ENCODE data around the gene PEDS1.

DNA sequence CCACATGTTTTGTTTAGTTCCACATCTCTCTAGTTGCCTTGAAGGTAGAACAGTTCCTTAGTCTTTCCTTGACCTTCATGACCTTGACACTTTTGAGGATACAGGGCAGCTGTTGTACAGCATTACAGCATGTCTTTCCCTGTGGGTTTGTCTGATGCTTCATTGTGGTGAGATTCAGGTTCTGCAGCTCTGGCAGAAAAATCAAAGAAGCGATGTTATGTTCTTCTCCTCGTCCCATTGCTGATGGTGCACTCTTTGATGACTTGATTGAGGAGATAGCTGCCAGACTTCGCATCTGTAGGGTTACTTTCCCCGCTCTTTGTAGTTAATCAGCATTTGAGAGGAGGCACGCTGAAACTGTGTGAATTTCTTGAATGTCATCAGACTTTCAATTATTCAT, 49.2 kb upstream of the PEDS1 start:
- TF ChIP-seq, protein P1, sequence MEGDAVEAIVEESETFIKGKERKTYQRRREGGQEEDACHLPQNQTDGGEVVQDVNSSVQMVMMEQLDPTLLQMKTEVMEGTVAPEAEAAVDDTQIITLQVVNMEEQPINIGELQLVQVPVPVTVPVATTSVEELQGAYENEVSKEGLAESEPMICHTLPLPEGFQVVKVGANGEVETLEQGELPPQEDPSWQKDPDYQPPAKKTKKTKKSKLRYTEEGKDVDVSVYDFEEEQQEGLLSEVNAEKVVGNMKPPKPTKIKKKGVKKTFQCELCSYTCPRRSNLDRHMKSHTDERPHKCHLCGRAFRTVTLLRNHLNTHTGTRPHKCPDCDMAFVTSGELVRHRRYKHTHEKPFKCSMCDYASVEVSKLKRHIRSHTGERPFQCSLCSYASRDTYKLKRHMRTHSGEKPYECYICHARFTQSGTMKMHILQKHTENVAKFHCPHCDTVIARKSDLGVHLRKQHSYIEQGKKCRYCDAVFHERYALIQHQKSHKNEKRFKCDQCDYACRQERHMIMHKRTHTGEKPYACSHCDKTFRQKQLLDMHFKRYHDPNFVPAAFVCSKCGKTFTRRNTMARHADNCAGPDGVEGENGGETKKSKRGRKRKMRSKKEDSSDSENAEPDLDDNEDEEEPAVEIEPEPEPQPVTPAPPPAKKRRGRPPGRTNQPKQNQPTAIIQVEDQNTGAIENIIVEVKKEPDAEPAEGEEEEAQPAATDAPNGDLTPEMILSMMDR (IDR thresholded peaks at IDR 0.05): no peak
- TF ChIP-seq POLR2AphosphoS5 (IDR thresholded peaks at IDR 0.05) (no peak), EP300 (IDR thresholded peaks at IDR 0.05) (no peak), POLR2A (IDR thresholded peaks at IDR 0.05) (no peak)

Measured in upper lobe of left lung (tissue), 4 donors.